ENCODE measurements around the gene DMRTA2. TPM values are rescaled to one million over a fixed set of nuclear protein-coding genes. Genes with fewer than 3 reads are reported as not detected.

The DMRTA2 gene
- total and polyA plus RNA-seq, 2 of the 4 experiments (the other 2 are of a cell fraction): 0.02 TPM; not detected in 1

DNA sequence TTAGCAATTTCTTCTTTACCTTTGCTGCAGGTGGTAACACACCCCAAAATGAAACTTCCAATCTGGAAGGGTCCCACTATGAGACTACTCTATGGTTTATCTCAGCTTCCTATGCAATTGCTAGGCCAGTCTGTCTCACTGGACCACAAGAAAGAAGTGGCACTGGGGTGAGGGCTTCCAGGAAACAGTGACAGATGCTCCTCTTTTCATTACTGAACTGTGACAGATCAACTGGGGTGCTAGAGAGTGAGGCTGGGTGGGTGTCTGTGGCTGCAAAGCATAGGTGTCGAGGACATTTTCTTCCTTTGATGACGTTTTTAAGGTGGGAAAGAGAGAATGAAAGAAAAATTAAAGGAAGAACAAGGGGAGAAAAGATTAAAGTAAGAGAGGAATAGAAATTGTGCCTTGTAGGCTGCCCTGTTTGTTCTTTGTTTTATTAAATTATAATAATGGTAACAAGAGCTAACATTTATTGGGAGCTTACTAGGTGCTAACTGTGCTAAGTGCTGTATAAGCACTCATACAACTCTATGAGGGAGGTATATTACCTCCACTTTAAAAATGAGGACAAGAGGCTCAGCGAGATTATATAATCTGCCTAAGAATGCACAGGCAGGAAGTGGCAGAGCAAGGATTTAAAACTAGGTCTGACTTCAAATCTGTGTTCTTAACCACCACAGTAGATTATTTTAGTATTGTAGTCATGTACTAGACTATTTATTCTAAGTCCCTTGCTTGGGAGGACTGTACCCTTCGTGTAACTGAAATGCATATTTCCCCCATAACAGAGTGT is 27.8 kb upstream of the DMRTA2 start:
- CTCF ChIA-PET: no interaction called here
- in situ Hi-C loops (cut with MboI; ENCODE audit: low sequenced_read_pairs): no loop called here

More for the DNA sequence above, 27.8 kb upstream of the DMRTA2 start:
- Histone ChIP-seq H2BK5ac (ENCODE audit: low read depth, low read length, poor library complexity, severe bottlenecking) (no peak overlapping the region), H4K8ac (ENCODE audit: low read depth in 2 of 2, low read length in 2 of 2) (no peak overlapping the region), H3K9me1 (ENCODE audit: insufficient read depth, low read length) (no peaks in the 10 kb centered on the region; the same call in 1 of the 2 replicates), H4K20me1 (ENCODE audit: insufficient read depth, low read length) (no peaks in the 10 kb centered on the region), H2BK20ac (ENCODE audit: low read depth, low read length) (no peak overlapping the region), H3K18ac (ENCODE audit: low read depth, low read length) (no peak overlapping the region), H3K4me1 (ENCODE audit: control insufficient read depth, insufficient read depth, low read length) (no peaks in the 10 kb centered on the region), H3K79me1 (ENCODE audit: low read depth in 1 of 2, low read length in 2 of 2) (no peaks in the 10 kb centered on the region), H2AK9ac (replicated peaks; ENCODE audit: low read depth, low read length, poor library complexity) (no peak overlapping the region), H2BK15ac (ENCODE audit: low read depth, low read length) (no peak overlapping the region), H3K56ac (ENCODE audit: extremely low read depth, insufficient read depth, low read length) (no peak overlapping the region), H2AFZ (replicated peaks; ENCODE audit: low read length, poor library complexity) (no peak overlapping the region), H3K9ac (ENCODE audit: low read depth, low read length) (no peak overlapping the region), H3K27me3 (ENCODE audit: control insufficient read depth, insufficient read depth, low read length) (no peaks in the 10 kb centered on the region), H3K4ac (ENCODE audit: low read depth, low read length) (no peak overlapping the region), H3K36me3 (ENCODE audit: control insufficient read depth, insufficient read depth, low read length) (no peaks in the 10 kb centered on the region), H3K14ac (replicated peaks; ENCODE audit: low read depth, low read length) (no peak overlapping the region), H3K9me3 (ENCODE audit: control insufficient read depth, insufficient read depth, low read length) (no peaks in the 10 kb centered on the region), H3K4me3 (ENCODE audit: insufficient read depth, low read depth, low read length) (no peak overlapping the region), H3K4me2 (ENCODE audit: low read depth, low read length) (no peak overlapping the region), H3K23ac (ENCODE audit: low read depth, low read length) (no peak overlapping the region), H4K91ac (ENCODE audit: insufficient read depth, low read depth, low read length) (no peak overlapping the region), H4K5ac (ENCODE audit: low read depth, low read length) (no peak overlapping the region), H2BK120ac (ENCODE audit: low read depth, low read length) (no peak overlapping the region), H2AK5ac (ENCODE audit: low read depth, low read length) (no peak overlapping the region), H3K27ac (ENCODE audit: insufficient read depth, low read length) (no peak overlapping the region)
- dilution Hi-C loops (cut with HindIII; ENCODE audit: low sequenced_read_pairs, unreplicated experiment) (no loop called here), intact Hi-C loops (cut with micrococcal nuclease) (no loop called here)
- DNase-seq (no peak), ATAC-seq (ENCODE audit: low read depth) (no peak)
- WGBS, 2 experiments (ENCODE audit: extremely low coverage in 2 of 2, insufficient read length in 1 of 2): 100% methylated on average over 1 of the region's 4 CpGs; no CpG with 5 or more reads in 1 of the 2 experiments
- TF ChIP-seq RCOR1 (IDR thresholded peaks at IDR 0.05; ENCODE audit: insufficient replicate concordance, low read length): no peak
- TF ChIP-seq, protein P1, sequence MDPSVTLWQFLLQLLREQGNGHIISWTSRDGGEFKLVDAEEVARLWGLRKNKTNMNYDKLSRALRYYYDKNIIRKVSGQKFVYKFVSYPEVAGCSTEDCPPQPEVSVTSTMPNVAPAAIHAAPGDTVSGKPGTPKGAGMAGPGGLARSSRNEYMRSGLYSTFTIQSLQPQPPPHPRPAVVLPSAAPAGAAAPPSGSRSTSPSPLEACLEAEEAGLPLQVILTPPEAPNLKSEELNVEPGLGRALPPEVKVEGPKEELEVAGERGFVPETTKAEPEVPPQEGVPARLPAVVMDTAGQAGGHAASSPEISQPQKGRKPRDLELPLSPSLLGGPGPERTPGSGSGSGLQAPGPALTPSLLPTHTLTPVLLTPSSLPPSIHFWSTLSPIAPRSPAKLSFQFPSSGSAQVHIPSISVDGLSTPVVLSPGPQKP (IDR thresholded peaks at IDR 0.05; ENCODE audit: borderline replicate concordance, low read depth, low read length): no peak
- no peak for TF ChIP-seq POLR2A (IDR thresholded peaks at IDR 0.05; ENCODE audit: low read depth, low read length)
- no peak for TF ChIP-seq NFE2L2 (IDR thresholded peaks at IDR 0.05; ENCODE audit: low read depth, low read length)
- TF ChIP-seq MAZ (IDR thresholded peaks at IDR 0.05; ENCODE audit: borderline replicate concordance, low read depth, low read length): no peak
- no peak for TF ChIP-seq CEBPB (IDR thresholded peaks at IDR 0.05; ENCODE audit: low read depth, low read length)
- TF ChIP-seq, protein P2, sequence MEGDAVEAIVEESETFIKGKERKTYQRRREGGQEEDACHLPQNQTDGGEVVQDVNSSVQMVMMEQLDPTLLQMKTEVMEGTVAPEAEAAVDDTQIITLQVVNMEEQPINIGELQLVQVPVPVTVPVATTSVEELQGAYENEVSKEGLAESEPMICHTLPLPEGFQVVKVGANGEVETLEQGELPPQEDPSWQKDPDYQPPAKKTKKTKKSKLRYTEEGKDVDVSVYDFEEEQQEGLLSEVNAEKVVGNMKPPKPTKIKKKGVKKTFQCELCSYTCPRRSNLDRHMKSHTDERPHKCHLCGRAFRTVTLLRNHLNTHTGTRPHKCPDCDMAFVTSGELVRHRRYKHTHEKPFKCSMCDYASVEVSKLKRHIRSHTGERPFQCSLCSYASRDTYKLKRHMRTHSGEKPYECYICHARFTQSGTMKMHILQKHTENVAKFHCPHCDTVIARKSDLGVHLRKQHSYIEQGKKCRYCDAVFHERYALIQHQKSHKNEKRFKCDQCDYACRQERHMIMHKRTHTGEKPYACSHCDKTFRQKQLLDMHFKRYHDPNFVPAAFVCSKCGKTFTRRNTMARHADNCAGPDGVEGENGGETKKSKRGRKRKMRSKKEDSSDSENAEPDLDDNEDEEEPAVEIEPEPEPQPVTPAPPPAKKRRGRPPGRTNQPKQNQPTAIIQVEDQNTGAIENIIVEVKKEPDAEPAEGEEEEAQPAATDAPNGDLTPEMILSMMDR (conservative IDR thresholded peaks at IDR 0.05; ENCODE audit: low read depth, low read length): no peak
- TF ChIP-seq MAFK (IDR thresholded peaks at IDR 0.05; ENCODE audit: low read depth, low read length): no peak
- no peak for TF ChIP-seq MXI1 (IDR thresholded peaks at IDR 0.05; ENCODE audit: borderline replicate concordance, low read depth, low read length)
- no peak for TF ChIP-seq BHLHE40 (IDR thresholded peaks at IDR 0.05; ENCODE audit: low read depth, low read length)
- TF ChIP-seq, protein P3, sequence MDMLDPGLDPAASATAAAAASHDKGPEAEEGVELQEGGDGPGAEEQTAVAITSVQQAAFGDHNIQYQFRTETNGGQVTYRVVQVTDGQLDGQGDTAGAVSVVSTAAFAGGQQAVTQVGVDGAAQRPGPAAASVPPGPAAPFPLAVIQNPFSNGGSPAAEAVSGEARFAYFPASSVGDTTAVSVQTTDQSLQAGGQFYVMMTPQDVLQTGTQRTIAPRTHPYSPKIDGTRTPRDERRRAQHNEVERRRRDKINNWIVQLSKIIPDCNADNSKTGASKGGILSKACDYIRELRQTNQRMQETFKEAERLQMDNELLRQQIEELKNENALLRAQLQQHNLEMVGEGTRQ (IDR thresholded peaks at IDR 0.05; ENCODE audit: low read depth, low read length): no peak
- no peak for TF ChIP-seq RAD21 (IDR thresholded peaks at IDR 0.05; ENCODE audit: low read length)
- no peak for TF ChIP-seq CHD1 (IDR thresholded peaks at IDR 0.05; ENCODE audit: low read depth, low read length)
- no peak for TF ChIP-seq SMC3 (IDR thresholded peaks at IDR 0.05; ENCODE audit: low read depth, low read length)
- TF ChIP-seq RFX5 (IDR thresholded peaks at IDR 0.05; ENCODE audit: low read depth, low read length): no peak
- no peak for TF ChIP-seq FOS (IDR thresholded peaks at IDR 0.05; ENCODE audit: low read depth, low read length)
- POLR2A ChIA-PET (ENCODE audit: unreplicated experiment): no interaction called here
- BruUV-seq (replicated peaks): no TSS peak

Measured in IMR-90 (cell line).